GM18861 (cell line): Measurements from ENCODE around the gene DCTN5.

Source experiments
- ATAC-seq: cut with Tn5 transposase; IDR thresholded peaks from one replicate; pipeline ENCODE4 v1.9.1; 2021; ENCODE audit not compliant: unreplicated experiment

DCTN5 gene

GRCh38 chr16:23726710-23727109, 85.4 kb downstream of the DCTN5 start:
- no peak for ATAC-seq
